HUES64 (cell line): ENCODE data around the gene CTNNA1.

Experiments used
- H3K27ac ChIP-seq: 2 replicates; pipeline ENCODE4 v1.7.0; 2013; ENCODE audit warnings: low read depth, low read length, inconsistent platforms
- H3K27me3 ChIP-seq: 2 replicates; pipeline ENCODE4 v1.6.1; 2013; ENCODE audit warnings: mild to moderate bottlenecking, low read length; ENCODE audit not compliant: insufficient read depth
- H3K36me3 ChIP-seq: 2 replicates; pipeline ENCODE4 v1.6.1; 2013; ENCODE audit warnings: mild to moderate bottlenecking, low read length; ENCODE audit not compliant: insufficient read depth
- H3K4me1 ChIP-seq: 2 replicates; pipeline ENCODE4 v1.6.1; 2013; ENCODE audit warnings: mild to moderate bottlenecking, low read length, moderate library complexity; ENCODE audit not compliant: insufficient read depth
- H3K4me3 ChIP-seq: 2 replicates; pipeline ENCODE4 v1.5.1; 2013; ENCODE audit warnings: mild to moderate bottlenecking, low read length, moderate library complexity
- H3K9ac ChIP-seq: 2 replicates; pipeline ENCODE4 v1.6.1; 2013; ENCODE audit warnings: mild to moderate bottlenecking, low read depth, low read length
- H3K9me3 ChIP-seq: 2 replicates; pipeline ENCODE4 v1.6.1; 2013; ENCODE audit warnings: low read depth, low read length; ENCODE audit not compliant: insufficient read depth
- WGBS: fragments of 150-250, 120-280 bp; methylation state at CpG from one replicate; pipeline ENCODE4 v1.1.7; 2013; ENCODE audit warnings: missing lambda C conversion rate; 5-methylcytosine and 5-hydroxymethylcytosine counted together

The CTNNA1 gene

DNA sequence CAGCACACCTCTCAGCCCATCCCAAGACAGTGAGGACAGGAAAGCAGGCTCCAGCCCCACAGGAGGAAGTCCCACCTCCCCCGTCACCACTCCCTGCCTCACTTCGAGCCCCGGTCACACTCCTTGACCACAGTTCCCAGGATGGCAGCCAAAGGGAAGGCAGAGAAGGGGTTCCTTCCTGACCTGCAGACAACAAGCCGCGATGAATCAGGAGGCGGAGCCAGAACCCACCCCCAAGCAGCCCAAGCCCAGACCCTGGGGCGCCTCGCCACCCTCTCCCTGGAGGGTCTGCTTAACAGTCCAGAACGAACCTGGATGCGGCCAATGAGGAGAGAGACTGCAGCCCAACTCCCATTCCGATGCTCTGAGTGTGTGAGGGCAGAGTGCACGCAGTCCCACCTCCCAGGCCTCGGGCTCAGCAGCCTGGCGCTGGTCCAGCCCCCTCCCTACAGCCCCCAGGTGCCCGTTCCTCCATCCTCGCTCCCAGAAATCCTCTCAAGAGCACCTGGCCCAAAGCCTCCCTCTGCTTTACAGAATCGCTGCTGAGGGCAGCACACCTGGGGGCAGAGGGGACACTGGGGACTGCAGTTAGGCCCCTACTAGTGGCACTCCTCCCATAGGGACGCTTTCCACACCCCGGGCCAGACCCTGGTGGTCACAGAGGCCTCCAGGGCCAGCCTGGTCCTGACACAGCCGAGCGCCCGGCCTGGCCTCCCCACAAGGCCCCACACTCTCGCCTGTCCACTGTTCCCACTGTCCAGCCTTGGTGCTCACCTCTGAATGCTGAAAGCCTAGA lies 191.5 kb downstream of the CTNNA1 start:
- no peaks in the 10 kb centered on the region for H3K36me3 ChIP-seq
- H3K27me3 ChIP-seq: no peaks in the 10 kb centered on the region
- no peaks in the 10 kb centered on the region for H3K9me3 ChIP-seq
- H3K27ac ChIP-seq: no peak overlapping the region
- 89% methylated on average over 23 of the region's 23 CpGs for WGBS
- no peak overlapping the region for H3K9ac ChIP-seq
- H3K4me1 ChIP-seq: peaks cover 10% of the 10 kb centered on the region
- no peak overlapping the region for H3K4me3 ChIP-seq

GRCh38 chr5:138945421-138946240 lies 192.4 kb downstream of the CTNNA1 start:
- H3K27ac ChIP-seq: no peak overlapping the region
- peaks cover 10% of the 10 kb centered on the region for H3K4me1 ChIP-seq
- no peaks in the 10 kb centered on the region for H3K9me3 ChIP-seq
- H3K27me3 ChIP-seq: no peaks in the 10 kb centered on the region
- WGBS: 79% methylated on average over 23 of the region's 23 CpGs
- no peak overlapping the region for H3K4me3 ChIP-seq
- H3K9ac ChIP-seq: no peak overlapping the region
- no peaks in the 10 kb centered on the region for H3K36me3 ChIP-seq

- Histone ChIP-seq H3K4me3 (no peak overlapping the region), H3K4me1 (peaks cover 10% of the 10 kb centered on the region)
- 81% methylated on average over 8 of the region's 8 CpGs for WGBS
Observed at GRCh38 chr5:138946241-138946623, 193.0 kb downstream of the CTNNA1 start.

GRCh38 chr5:138946831-138947560 lies 193.8 kb downstream of the CTNNA1 start:
- Histone ChIP-seq H3K4me1 (peaks cover 10% of the 10 kb centered on the region), H3K4me3 (no peak overlapping the region), H3K27ac (no peak overlapping the region), H3K36me3 (no peaks in the 10 kb centered on the region), H3K27me3 (no peaks in the 10 kb centered on the region), H3K9me3 (no peaks in the 10 kb centered on the region), H3K9ac (no peak overlapping the region)
- 94% methylated on average over 20 of the region's 20 CpGs for WGBS

More at GRCh38 chr5:138946241-138946623, 193.0 kb downstream of the CTNNA1 start:
- Histone ChIP-seq H3K9me3 (no peaks in the 10 kb centered on the region), H3K27me3 (no peaks in the 10 kb centered on the region), H3K27ac (no peak overlapping the region), H3K9ac (no peak overlapping the region; the same call in 1 of the 2 replicates), H3K36me3 (no peaks in the 10 kb centered on the region)

GRCh38 chr5:138947780-138948179 lies 194.6 kb downstream of the CTNNA1 start:
- no peaks in the 10 kb centered on the region for H3K36me3 ChIP-seq
- H3K9ac ChIP-seq: no peak overlapping the region
- H3K9me3 ChIP-seq: no peaks in the 10 kb centered on the region
- H3K27me3 ChIP-seq: no peaks in the 10 kb centered on the region
- WGBS: 92% methylated on average over 5 of the region's 5 CpGs
- no peak overlapping the region for H3K27ac ChIP-seq
- no peak overlapping the region for H3K4me3 ChIP-seq
- H3K4me1 ChIP-seq: peaks cover 10% of the 10 kb centered on the region; the same call in 1 of the 2 replicates

DNA sequence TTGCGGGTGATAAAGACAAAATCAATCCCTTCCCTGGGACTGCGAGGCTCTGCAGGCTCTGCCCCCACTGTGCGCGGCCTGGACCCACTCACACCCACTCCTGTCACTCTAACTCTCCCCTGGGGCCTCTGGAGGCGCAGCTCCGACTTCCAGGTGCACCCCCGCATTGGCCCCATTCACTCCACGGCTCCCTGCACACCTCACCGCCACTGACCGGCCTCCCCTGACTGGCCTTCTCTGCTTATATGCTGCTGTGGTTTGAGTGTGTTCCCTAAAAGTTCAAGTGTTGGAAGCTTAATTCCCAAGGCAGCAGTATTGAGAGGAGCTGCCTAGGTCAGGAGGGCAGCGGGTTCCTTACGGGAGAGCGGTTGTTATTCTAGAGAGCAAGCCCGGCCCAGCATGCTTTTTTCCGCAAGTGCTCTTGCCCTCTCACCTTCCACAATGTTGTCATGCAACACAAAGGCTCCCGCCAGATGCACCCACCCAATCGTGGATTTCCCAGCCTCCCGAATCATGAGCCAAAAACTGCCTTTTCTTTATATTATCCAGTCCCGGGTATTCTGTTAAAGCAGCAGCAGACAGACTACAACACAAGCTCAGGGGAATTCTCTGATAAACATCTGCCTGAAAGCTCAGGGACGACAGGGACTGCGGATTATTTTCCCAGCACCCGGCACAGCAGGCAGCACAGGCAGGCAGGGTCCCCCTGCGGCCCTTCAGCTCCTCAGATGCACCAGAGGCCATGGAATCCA lies 195.4 kb downstream of the CTNNA1 start:
- Histone ChIP-seq H3K27ac (no peak overlapping the region), H3K27me3 (no peaks in the 10 kb centered on the region), H3K4me3 (no peak overlapping the region), H3K4me1 (peaks cover 10% of the 10 kb centered on the region; the same call in 1 of the 2 replicates), H3K36me3 (no peaks in the 10 kb centered on the region), H3K9me3 (no peaks in the 10 kb centered on the region), H3K9ac (no peak overlapping the region; the same call in 1 of the 2 replicates)
- 80% methylated on average over 23 of the region's 23 CpGs for WGBS

DNA sequence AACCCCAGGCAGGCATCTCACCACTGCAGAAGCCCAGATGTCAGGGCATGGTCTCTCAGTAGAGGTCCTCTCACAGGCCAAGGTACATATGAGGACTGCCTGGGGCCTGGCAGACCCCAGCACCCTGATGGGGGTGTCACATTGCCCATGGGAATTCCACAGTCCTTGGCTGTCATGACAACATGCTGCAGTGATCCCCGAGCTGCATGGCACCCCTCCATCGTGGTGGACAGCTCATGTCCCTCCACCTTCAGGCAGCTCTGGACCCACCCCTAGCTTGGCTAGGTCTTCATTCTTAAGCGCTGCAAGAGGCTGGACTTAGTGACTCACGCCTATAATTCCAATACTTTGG lies 196.0 kb downstream of the CTNNA1 start:
- Histone ChIP-seq H3K27ac (no peak overlapping the region), H3K27me3 (no peaks in the 10 kb centered on the region), H3K4me3 (no peak overlapping the region), H3K9me3 (no peaks in the 10 kb centered on the region), H3K9ac (no peak overlapping the region), H3K36me3 (no peaks in the 10 kb centered on the region), H3K4me1 (peaks cover 10% of the 10 kb centered on the region; the same call in 1 of the 2 replicates)
- 92% methylated on average over 4 of the region's 4 CpGs for WGBS

GRCh38 chr5:138949988-138950387 lies 196.8 kb downstream of the CTNNA1 start:
- no peak overlapping the region for H3K27ac ChIP-seq
- no peaks in the 10 kb centered on the region for H3K36me3 ChIP-seq
- H3K27me3 ChIP-seq: no peaks in the 10 kb centered on the region
- H3K9ac ChIP-seq: no peak overlapping the region
- 92% methylated on average over 3 of the region's 3 CpGs for WGBS
- H3K9me3 ChIP-seq: no peaks in the 10 kb centered on the region
- no peak overlapping the region for H3K4me3 ChIP-seq
- H3K4me1 ChIP-seq: peaks cover 13% of the 10 kb centered on the region; the same call in 1 of the 2 replicates

GRCh38 chr5:138950421-138951031 lies 197.3 kb downstream of the CTNNA1 start:
- Histone ChIP-seq H3K27me3 (no peaks in the 10 kb centered on the region), H3K27ac (no peak overlapping the region), H3K4me1 (peaks cover 13% of the 10 kb centered on the region; the same call in 1 of the 2 replicates), H3K36me3 (no peaks in the 10 kb centered on the region), H3K9ac (no peak overlapping the region), H3K9me3 (no peaks in the 10 kb centered on the region), H3K4me3 (no peak overlapping the region)
- 89% methylated on average over 14 of the region's 14 CpGs for WGBS
